ENCODE results near the gene SHC2. TPM values are rescaled to one million over a fixed set of nuclear protein-coding genes. Genes with fewer than 3 reads are reported as not detected.
A peak's percentile ranks its signal among the peaks of the same experiment; 100 is the strongest.

The SHC2 gene
- total RNA-seq, 2 donors from 2014 or later, result 119 to 137 TPM

DNA sequence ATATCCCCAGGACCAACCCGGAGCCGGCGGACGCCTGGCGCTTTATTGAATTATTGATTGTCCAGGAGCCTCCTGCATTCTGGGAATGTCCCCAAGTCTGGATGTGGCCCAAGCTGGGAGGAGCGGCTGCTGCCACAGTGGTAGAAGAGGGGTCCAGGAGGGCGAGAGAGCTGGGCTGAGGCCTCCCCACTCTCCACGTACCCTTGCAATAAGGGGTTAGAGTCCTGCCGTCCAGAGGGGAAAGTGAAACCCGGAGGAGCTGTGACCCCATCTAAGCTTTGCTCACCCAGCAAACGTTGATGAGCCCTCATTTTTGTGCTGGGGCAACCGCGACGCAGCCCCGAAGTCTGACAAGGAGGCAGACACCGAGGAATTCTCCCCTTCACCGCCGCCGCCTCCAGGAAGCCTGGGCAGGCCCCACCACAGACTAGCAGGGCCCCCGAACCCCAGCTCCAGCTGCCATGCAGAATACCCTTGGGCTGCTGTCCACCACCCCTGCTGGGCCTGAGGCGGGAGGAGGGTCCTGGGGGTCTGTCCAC lies 50.5 kb downstream of the SHC2 start:
- ATAC-seq (peak; percentile 66), DNase-seq (peak; percentile 50 to 66 (median 54))
- WGBS, 2 donors, result 20 to 26% methylated on average over 7 to 18 of the region's 21 CpGs
- Histone ChIP-seq H3K4me3 (no peak overlapping the region), H3K27ac (no peak overlapping the region), H3K36me3 (replicated peaks in 1 of 2; ENCODE audit: insufficient read depth in 1 of 2, low read depth in 2 of 2) (peaks cover 0 to 1% of the 10 kb centered on the region in 2 donors), H3K27me3 (peaks cover 0 to 20% of the 10 kb centered on the region in 2 donors), H3K4me1 (peaks cover 39% of the 10 kb centered on the region), H3K9me3 (no peaks in the 10 kb centered on the region)
- intact Hi-C loops (cut with DNase I), result no loop called here
- TF ChIP-seq CTCF (IDR thresholded peaks at IDR 0.05) (no peak), POLR2A (IDR thresholded peaks at IDR 0.05) (no peak)

GRCh38 chr19:409516-410242 lies 51.2 kb downstream of the SHC2 start:
- WGBS, 2 donors, result 2 to 5% methylated on average over 19 to 23 of the region's 23 CpGs
- intact Hi-C loops (cut with DNase I), result no loop called here
- no peak overlapping the region for H3K27ac ChIP-seq
- H3K27me3 ChIP-seq, result peaks cover 0 to 20% of the 10 kb centered on the region in 2 donors
- DNase-seq, result peak in 2 of 4 donors; percentile 21 to 36
- no peak for TF ChIP-seq CTCF (IDR thresholded peaks at IDR 0.05)
- no peak for TF ChIP-seq POLR2A (IDR thresholded peaks at IDR 0.05)
- H3K4me3 ChIP-seq, result no peak overlapping the region
- ATAC-seq, result peak; percentile 23
- H3K36me3 ChIP-seq (replicated peaks in 1 of 2; ENCODE audit: insufficient read depth in 1 of 2, low read depth in 2 of 2), result no peaks in the 10 kb centered on the region
- no peaks in the 10 kb centered on the region for H3K9me3 ChIP-seq
- H3K4me1 ChIP-seq, result peaks cover 43% of the 10 kb centered on the region

GRCh38 chr19:408902-409515 lies 51.8 kb downstream of the SHC2 start, which contains the start of gene C2CD4C:
Gene C2CD4C, minus strand, starts transcription at chr19:409147. Its CDS starts 786 bp downstream, at chr19:408361.
- no peaks in the 10 kb centered on the region for H3K36me3 ChIP-seq (replicated peaks in 1 of 2; ENCODE audit: insufficient read depth in 1 of 2, low read depth in 2 of 2)
- no peak within 1 kb of the TSS for H3K27ac ChIP-seq
- DNase-seq (peak in 3 of 4 donors; percentile 14 to 33 (median 17)), ATAC-seq (peak; percentile 43)
- peaks cover 0 to 20% of the 10 kb centered on the region in 2 donors for H3K27me3 ChIP-seq
- TF ChIP-seq POLR2A (IDR thresholded peaks at IDR 0.05), result no peak
- TF ChIP-seq CTCF (IDR thresholded peaks at IDR 0.05), result no peak
- H3K4me3 ChIP-seq, result no peak within 1 kb of the TSS
- peaks cover 43% of the 10 kb centered on the region for H3K4me1 ChIP-seq
- no peaks in the 10 kb centered on the region for H3K9me3 ChIP-seq
- intact Hi-C loops (cut with DNase I), result no loop called here
- 1% methylated on average over 53 of the region's 80 CpGs; no CpG with 5 or more reads in 1 of the 2 donors for WGBS, 2 donors

DNA sequence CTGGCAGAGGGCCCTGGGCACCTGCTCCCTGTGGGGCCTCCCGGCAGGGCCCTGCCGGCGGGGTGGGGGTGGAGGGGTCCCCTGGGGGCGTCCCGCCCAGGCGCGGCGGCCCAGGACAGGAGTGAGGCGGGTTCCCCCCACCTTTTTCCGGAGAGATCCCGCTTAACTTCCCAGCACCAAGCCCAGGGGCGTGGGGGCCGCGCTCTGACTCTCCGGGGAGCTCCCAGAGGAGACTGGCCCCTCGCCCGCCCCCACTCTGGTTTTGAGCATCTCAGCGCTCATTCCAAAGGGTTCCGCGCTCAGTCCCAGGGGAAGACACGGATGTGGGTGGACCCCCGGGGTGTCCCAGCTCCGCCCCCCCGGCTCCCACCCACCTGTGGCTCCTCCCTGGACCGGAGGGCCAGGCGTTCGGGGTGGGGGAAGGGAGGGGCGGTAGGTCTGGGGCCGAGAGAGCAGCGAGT lies 52.4 kb downstream of the SHC2 start:
- 0 to 1% methylated on average over 2 to 20 of the region's 30 CpGs for WGBS, 2 donors

More for the DNA sequence above, 52.4 kb downstream of the SHC2 start:
- no peak for TF ChIP-seq CTCF (IDR thresholded peaks at IDR 0.05)
- TF ChIP-seq POLR2A (IDR thresholded peaks at IDR 0.05), result no peak
- H3K4me1 ChIP-seq, result peaks cover 39% of the 10 kb centered on the region
- H3K27ac ChIP-seq, result no peak overlapping the region
- DNase-seq (peak in 1 of 4 donors; percentile 8), ATAC-seq (no peak)
- peaks cover 0 to 20% of the 10 kb centered on the region in 2 donors for H3K27me3 ChIP-seq
- no peaks in the 10 kb centered on the region for H3K9me3 ChIP-seq
- H3K4me3 ChIP-seq, result no peak overlapping the region
- no peaks in the 10 kb centered on the region for H3K36me3 ChIP-seq (replicated peaks in 1 of 2; ENCODE audit: insufficient read depth in 1 of 2, low read depth in 2 of 2)
- intact Hi-C loops (cut with DNase I), result no loop called here

Data from body of pancreas (tissue), 4 donors.